Fibroblast of pulmonary artery (primary cell): Measurements from ENCODE around the gene TMEM132A.

Experiments used
- DNase-seq: peaks from one replicate; pipeline ENCODE4 v3.0.0-alpha.2; 2010; ENCODE audit warnings: low read depth
- H3K4me3 ChIP-seq: replicated peaks from 2 replicates; pipeline ENCODE4 v1.5.1; 2011; ENCODE audit warnings: low read depth, mild to moderate bottlenecking, control low read depth, low read length, moderate library complexity
- CTCF ChIP-seq: IDR thresholded peaks from 2 replicates; pipeline ENCODE4 v1.5.1; 2011; ENCODE audit warnings: mild to moderate bottlenecking, control low read depth, low read length, inconsistent platforms; ENCODE audit errors: missing control alignments

The TMEM132A gene

GRCh38 chr11:60922906-60923305, 1.4 kb upstream of the TMEM132A start:
- H3K4me3 ChIP-seq: no peak overlapping the region
- DNase-seq: no peak
- no peak for TF ChIP-seq CTCF

GRCh38 chr11:60923326-60923725, 934 bp upstream of the TMEM132A start:
- no peak for DNase-seq
- H3K4me3 ChIP-seq: no peak overlapping the region
- no peak for TF ChIP-seq CTCF

- H3K4me3 ChIP-seq: peak overlapping the region; percentile 78
- no peak for TF ChIP-seq CTCF
- no peak for DNase-seq
Measured at GRCh38 chr11:60923800-60924109, 505 bp upstream of the TMEM132A start.

GRCh38 chr11:60924906-60925853, 920 bp downstream of the TMEM132A start:
- no peak for DNase-seq
- peak overlapping the region; percentile 78 for H3K4me3 ChIP-seq
- TF ChIP-seq CTCF: no peak

GRCh38 chr11:60925868-60926267, 1.6 kb downstream of the TMEM132A start:
- DNase-seq: peak; percentile 66
- no peak for TF ChIP-seq CTCF

GRCh38 chr11:60926500-60926899, 2.2 kb downstream of the TMEM132A start:
- no peak overlapping the region for H3K4me3 ChIP-seq
- DNase-seq: no peak
- no peak for TF ChIP-seq CTCF

More at GRCh38 chr11:60925868-60926267, 1.6 kb downstream of the TMEM132A start:
- peak overlapping the region; percentile 78 for H3K4me3 ChIP-seq
